ENCODE results near the gene DCX.
"Not testable (repeated sequence)": the region's sequence is repeated elsewhere in the genome, so short reads cannot be mapped to it uniquely, and the experiment has no call there.

The DCX gene

DNA sequence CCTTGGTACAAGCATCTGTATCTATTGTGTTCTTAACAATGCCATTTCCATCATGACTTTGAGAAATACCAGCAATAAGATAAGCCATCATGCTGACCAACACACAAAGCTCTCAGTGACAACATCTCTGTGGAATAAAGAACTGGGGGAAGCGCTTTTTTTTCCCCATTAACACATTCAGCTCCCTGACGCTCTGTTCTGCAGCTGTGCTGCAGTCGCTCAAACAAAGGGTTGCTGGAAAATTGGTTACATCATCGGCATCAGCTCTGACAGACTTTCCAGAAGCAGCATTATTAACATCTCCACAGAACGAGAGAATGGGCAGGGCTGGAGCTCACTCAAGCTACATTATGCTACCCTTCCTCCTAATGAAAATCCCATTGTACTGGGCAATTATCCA lies 39.9 kb downstream of the DCX start:
- DNase-seq (ENCODE audit: low read depth in 2 of 2): no peak

GRCh38 chrX:111365770-111366325 lies 46.1 kb downstream of the DCX start:
- DNase-seq (ENCODE audit: low read depth in 2 of 2): no peak

- DNase-seq (ENCODE audit: low read depth in 2 of 2): no peak
These were observed 48.3 kb downstream of the DCX start for GRCh38 chrX:111363741-111364140.

DNA sequence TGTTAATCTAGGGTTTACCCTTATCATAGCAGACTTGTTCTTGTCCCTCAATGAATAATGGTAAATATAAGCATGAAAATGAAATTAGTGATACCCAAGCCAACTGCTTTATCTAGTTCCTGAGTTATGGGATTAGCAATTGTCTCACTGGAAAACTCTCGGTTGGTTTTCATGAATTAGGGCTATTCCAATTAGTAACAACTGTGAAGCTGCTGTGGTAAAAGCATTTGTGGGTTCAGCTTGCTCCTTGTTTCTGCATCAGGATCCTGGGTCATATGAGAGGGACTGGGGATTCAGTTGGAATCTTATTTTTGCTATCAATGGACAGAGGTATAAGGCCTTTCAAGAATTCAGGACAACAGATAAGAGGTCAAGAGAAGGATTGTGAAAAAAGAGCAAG lies 50.2 kb downstream of the DCX start:
- no peak for DNase-seq (ENCODE audit: low read depth in 2 of 2)

DNA sequence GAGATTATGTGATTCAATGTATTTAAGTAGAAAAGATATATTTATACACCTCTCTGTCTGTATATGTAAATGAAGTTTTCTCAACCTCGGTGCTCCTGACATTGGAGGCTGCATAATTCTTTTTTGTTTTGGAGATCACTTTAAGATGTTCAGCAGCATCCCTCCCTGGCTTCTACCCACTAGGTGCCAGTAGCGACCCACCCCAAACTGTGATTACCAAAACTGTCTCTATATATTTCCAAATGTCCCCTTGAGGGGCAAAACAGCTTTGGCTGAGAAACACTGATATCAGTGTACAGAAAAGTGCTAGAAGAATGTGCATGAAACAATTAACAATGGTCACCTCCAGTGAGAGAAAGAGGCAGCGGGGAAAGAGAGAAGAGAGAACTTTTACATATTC lies 51.2 kb downstream of the DCX start:
- DNase-seq (ENCODE audit: low read depth in 2 of 2): no peak

DNA sequence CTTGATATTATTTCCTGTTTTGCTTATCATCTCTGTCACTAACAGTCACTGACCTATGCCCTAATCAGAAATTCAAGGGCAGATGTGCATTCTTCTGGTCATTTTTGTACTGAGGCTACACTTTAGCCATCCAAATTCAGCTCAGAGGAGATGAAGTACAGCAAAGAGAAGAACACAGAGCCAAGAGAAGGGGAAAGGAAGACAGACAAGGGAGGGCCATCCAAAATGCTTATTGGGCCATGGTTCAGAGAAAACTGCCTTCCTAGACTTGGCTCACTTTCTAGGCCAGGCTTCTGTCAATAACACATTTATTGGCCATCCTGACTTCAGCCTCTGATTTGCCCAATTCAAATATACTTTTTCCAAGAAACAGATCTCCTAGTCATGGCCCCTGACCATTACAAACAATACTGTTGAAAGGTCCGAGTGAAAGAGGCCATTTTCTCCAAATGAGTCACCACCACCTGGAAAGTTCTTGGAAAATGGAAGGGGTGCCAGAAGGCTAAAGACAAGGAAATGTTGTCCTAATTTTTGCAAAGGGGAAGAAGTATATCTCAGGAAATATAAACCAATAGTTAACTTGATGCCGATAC lies 56.4 kb downstream of the DCX start:
- DNase-seq (ENCODE audit: low read depth in 2 of 2): no peak

DNA sequence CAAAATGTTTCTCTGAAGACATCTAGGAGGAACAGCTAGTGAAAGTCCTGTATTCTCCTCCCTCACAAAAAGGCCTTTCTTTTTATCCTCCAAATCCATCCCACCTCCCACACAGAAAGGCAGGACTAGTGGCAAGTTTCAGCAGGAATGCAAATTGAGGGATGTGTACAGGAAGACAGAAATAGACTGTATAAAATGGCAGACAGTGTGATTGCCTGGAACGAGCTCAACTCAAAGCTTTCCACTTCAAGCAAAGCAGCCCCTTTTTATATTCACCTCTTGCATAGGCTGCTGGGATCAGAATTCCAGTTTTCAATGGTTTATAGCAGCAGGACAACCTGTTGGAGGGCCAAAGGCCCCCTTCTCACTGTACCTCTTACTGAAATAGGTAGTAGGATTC lies 57.5 kb downstream of the DCX start:
- DNase-seq (ENCODE audit: low read depth in 2 of 2): no peak

- DNase-seq (ENCODE audit: low read depth in 2 of 2): no peak
These were observed 58.2 kb downstream of the DCX start for GRCh38 chrX:111353793-111354192.

GRCh38 chrX:111352424-111352823 lies 59.6 kb downstream of the DCX start:
- DNase-seq (ENCODE audit: low read depth in 2 of 2): no peak

- DNase-seq (ENCODE audit: low read depth in 2 of 2): no peak
These were observed 62.1 kb downstream of the DCX start for GRCh38 chrX:111349934-111350333.

- no peak for DNase-seq (ENCODE audit: low read depth in 2 of 2)
These were observed 62.9 kb downstream of the DCX start for GRCh38 chrX:111349101-111349500.

DNA sequence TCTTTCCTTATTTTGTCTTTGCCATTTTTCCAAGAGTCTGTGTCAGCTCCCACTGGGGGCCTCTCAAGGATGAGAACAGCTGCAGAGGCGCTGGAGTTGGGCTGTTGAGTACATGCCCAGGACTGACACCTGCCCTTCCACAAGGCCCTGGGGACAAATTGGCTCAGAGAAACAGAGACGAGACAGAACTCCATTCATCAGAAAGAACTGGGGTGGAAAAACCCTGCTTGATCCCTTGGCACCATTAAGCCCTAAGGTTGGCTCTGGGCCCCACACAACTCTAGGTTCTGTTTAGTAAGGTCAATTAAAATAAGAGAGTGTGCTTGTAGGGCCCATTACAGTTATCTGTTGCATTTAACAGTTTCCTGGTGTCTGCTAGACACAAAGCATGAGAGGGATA lies 63.6 kb downstream of the DCX start:
- no peak for DNase-seq (ENCODE audit: low read depth in 2 of 2)

GRCh38 chrX:111346150-111346549 lies 65.8 kb downstream of the DCX start:
- DNase-seq (ENCODE audit: low read depth in 2 of 2): not testable (repeated sequence)

DNA sequence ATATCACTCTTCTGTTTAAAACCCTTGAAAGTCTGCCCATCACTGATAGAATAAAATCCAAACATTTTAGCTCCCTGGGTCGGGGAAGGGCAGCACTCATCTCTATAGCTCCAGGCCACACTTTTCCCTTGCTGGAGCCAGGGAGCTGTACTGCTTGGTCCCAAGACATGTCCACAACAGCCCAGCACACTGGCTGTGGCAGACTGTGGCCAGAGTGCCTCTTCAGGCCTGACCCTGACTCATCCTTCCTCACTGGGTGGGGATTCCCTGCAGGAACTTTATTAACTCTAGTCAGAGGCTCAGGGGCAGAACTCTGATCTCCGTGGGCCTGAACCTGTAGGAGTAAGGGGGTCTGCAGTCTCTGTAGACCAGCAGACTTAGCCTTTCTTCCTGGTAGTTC lies 71.9 kb downstream of the DCX start:
- DNase-seq (ENCODE audit: low read depth in 2 of 2): no peak

GRCh38 chrX:111339212-111339611 lies 72.8 kb downstream of the DCX start:
- DNase-seq (ENCODE audit: low read depth in 2 of 2): no peak

DNA sequence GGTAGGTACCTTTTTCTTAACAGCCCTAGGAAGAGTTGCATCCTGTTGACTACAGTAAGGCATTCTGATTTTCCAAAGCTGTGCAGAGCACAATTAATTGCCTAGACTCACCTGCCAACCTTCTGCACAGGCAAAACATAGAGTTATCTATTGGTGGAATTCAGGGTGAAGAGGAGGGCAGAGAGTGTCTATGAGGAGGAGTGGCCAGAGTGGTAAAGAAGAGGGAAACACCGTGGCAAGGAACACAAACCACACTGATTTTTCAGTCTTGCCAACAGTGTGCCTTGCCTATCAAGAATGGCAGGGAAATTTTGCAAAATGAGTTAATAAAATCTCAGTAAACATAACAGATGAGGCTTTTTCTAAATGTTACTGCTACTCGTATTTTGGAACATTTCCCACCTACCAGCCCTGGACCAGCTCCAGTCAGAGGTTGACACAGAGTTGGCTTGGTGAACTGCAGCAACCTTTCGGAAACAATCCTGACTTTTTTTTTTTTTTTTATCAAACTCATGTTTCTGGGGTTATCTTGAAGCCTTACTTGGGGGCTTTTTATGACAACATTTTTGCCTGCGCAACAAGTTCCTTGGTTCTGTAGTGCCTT lies 73.8 kb downstream of the DCX start:
- no peak for DNase-seq (ENCODE audit: low read depth in 2 of 2)

DNA sequence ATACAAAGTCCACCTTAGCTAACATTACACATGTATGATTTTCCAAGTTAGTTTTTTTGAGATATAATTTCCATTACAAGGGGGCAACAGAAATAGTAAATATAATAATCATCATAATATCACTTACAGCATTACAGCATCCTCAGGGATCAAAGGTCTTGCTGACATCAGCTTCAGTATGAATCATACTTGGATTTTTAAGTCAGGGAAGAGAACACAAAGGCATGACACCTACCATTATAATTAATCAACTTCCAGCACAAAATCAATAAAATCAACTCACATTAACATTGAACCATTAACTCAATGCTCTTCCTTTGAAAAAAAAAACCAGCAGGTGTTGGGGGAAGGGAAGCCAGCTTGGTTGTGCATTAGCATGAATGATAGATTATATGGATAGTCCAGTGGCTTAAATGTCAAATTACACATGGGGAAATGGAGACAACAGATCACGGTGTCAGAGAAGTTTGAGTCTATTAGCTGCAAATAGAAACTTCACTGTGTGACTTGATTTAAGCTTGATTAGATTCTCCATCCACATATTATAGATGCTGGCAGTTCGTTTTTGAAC lies 74.8 kb downstream of the DCX start:
- no peak for DNase-seq (ENCODE audit: low read depth in 2 of 2)

DNA sequence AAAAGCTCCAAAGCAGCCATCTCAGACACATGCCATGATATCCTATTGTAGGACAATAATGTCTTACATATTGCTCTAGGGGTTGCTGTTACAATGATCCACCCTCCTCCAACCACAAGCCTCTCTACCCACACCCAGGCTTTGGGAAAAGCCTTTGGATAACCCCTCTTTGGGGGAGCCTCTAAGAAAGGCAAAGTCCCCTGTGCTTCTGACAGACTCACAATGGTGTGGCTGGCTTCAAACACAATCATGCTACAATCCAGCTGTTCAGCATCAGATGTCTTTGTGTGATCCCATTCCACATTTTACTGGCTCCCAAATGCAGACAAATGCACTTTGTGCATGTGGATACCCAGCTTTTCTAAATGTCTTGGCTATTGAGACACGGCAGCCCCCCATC lies 75.9 kb downstream of the DCX start:
- no peak for DNase-seq (ENCODE audit: low read depth in 2 of 2)

GRCh38 chrX:111329370-111329769 lies 82.6 kb downstream of the DCX start:
- no peak for DNase-seq (ENCODE audit: low read depth in 2 of 2)

- DNase-seq (ENCODE audit: low read depth in 2 of 2): no peak
These were observed 83.1 kb downstream of the DCX start for GRCh38 chrX:111328858-111329257.

GRCh38 chrX:111322231-111322855 lies 89.6 kb downstream of the DCX start:
- no peak for DNase-seq (ENCODE audit: low read depth in 2 of 2)

DNA sequence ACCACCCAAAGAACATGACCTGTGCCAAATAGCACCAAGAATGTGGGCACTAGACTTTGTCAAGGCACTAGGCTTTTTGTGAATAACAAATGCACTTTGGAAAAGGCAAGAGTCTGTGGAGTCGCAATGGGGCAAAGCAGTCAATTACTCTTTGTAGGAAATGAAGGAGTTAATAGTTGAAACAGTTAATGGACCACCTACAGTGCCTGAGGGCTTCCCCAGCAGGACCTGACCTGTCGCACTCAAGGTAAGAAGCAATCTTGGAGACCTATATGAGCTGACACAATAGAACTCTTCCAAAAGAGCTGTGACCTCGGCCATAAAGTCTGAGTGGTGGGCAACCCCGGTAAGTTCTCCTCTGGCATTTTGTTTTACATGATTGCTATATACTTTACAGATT lies 92.5 kb downstream of the DCX start:
- DNase-seq (ENCODE audit: low read depth in 2 of 2): no peak

DNA sequence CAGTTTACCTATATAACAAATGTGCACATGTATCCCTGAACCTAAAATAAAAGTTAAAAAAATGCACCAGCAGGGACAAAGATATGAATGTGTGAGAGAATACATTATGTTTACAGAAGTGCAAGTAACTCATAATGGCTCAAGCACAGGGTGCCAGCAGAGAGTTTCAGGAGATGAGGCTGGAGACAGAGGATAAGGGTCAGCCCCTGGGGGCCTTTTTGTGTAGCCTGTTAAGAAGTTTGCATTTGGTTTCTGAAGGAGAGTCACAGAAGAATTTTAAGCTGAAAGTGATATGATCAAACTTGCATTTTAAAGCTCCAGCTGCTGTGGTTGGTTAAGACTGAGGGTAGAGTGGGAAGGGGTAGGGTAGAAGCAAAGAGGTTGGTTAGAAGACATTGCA lies 93.1 kb downstream of the DCX start:
- no peak for DNase-seq (ENCODE audit: low read depth in 2 of 2)
